ENCODE data around the gene NOTUM. TPM values are rescaled to one million over a fixed set of nuclear protein-coding genes. Genes with fewer than 3 reads are reported as not detected.
A peak's percentile ranks its signal among the peaks of the same experiment; 100 is the strongest.

Gene NOTUM
- total RNA-seq, 3 donors from 2014 or later, result 0.13 TPM; not detected in 2

GRCh38 chr17:81917565-81918332 is 43.2 kb downstream of the NOTUM start, which contains the start of gene SIRT7:
TSS of gene SIRT7 (minus strand) at chr17:81918176. CDS start at chr17:81918131, 45 bp downstream.
- Histone ChIP-seq H3K36me3 (ENCODE audit: low read depth) (peaks cover 9% of the 10 kb centered on the region), H3K9me3 (no peaks in the 10 kb centered on the region), H3K4me3 (peak within 1 kb of the TSS; percentile 95), H3K4me1 (ENCODE audit: low read depth) (peaks cover 30% of the 10 kb centered on the region)
- intact Hi-C loops (cut with DNase I, micrococcal nuclease), result no loop called here
- ATAC-seq, result peak; percentile 84
- peak; percentile 79 to 88 (median 88) for DNase-seq
- no peak for TF ChIP-seq CTCF (IDR thresholded peaks at IDR 0.05)

GRCh38 chr17:81916234-81917001 is 44.6 kb downstream of the NOTUM start:
- TF ChIP-seq CTCF (IDR thresholded peaks at IDR 0.05), result no peak
- ATAC-seq (peak; percentile 54), DNase-seq (peak in 1 of 3 donors; percentile 67)
- peaks cover 9% of the 10 kb centered on the region for H3K36me3 ChIP-seq (ENCODE audit: low read depth)
- peaks cover 27% of the 10 kb centered on the region for H3K4me1 ChIP-seq (ENCODE audit: low read depth)
- intact Hi-C loops (cut with DNase I, micrococcal nuclease), result no loop called here
- no peak overlapping the region for H3K4me3 ChIP-seq
- H3K9me3 ChIP-seq, result no peaks in the 10 kb centered on the region

GRCh38 chr17:81915331-81915730 is 45.7 kb downstream of the NOTUM start:
- intact Hi-C loops (cut with DNase I, micrococcal nuclease), result no loop called here
- peaks cover 27% of the 10 kb centered on the region for H3K4me1 ChIP-seq (ENCODE audit: low read depth)
- H3K36me3 ChIP-seq (ENCODE audit: low read depth), result peaks cover 9% of the 10 kb centered on the region
- ATAC-seq (no peak), DNase-seq (no peak)
- H3K4me3 ChIP-seq, result no peak overlapping the region
- no peak for TF ChIP-seq CTCF (IDR thresholded peaks at IDR 0.05)
- H3K9me3 ChIP-seq, result no peaks in the 10 kb centered on the region

- DNase-seq (no peak), ATAC-seq (no peak)
- Histone ChIP-seq H3K9me3 (no peaks in the 10 kb centered on the region), H3K36me3 (ENCODE audit: low read depth) (peaks cover 9% of the 10 kb centered on the region), H3K4me3 (no peak overlapping the region), H3K4me1 (ENCODE audit: low read depth) (peaks cover 31% of the 10 kb centered on the region)
- TF ChIP-seq CTCF (IDR thresholded peaks at IDR 0.05), result no peak
- intact Hi-C loops (cut with DNase I, micrococcal nuclease), result no loop called here
Measured at GRCh38 chr17:81914103-81914850, 46.7 kb downstream of the NOTUM start.

GRCh38 chr17:81913394-81914102 is 47.4 kb downstream of the NOTUM start:
- no peak overlapping the region for H3K4me3 ChIP-seq
- H3K9me3 ChIP-seq, result no peaks in the 10 kb centered on the region
- no peak for DNase-seq
- no peak for ATAC-seq
- H3K36me3 ChIP-seq (ENCODE audit: low read depth), result peaks cover 9% of the 10 kb centered on the region
- H3K4me1 ChIP-seq (ENCODE audit: low read depth), result peaks cover 27% of the 10 kb centered on the region
- no peak for TF ChIP-seq CTCF (IDR thresholded peaks at IDR 0.05)
- intact Hi-C loops (cut with DNase I, micrococcal nuclease), result no loop called here
